GM18858 (cell line): ENCODE results near the gene IZUMO1.
"Not testable (repeated sequence)": the region's sequence is repeated elsewhere in the genome, so short reads cannot be mapped to it uniquely, and the experiment has no call there.

Source experiments
- ATAC-seq: cut with Tn5 transposase; IDR thresholded peaks from one replicate; pipeline ENCODE4 v1.9.1; 2021; ENCODE audit not compliant: unreplicated experiment

Gene IZUMO1

GRCh38 chr19:48714759-48715675 is 31.7 kb downstream of the IZUMO1 start:
- ATAC-seq: no peak

GRCh38 chr19:48713864-48714755 is 32.6 kb downstream of the IZUMO1 start:
- ATAC-seq: peak; percentile 62

GRCh38 chr19:48713041-48713863 is 33.5 kb downstream of the IZUMO1 start:
- no peak for ATAC-seq

GRCh38 chr19:48711106-48711662 is 35.5 kb downstream of the IZUMO1 start:
- no peak for ATAC-seq

GRCh38 chr19:48708471-48708870 is 38.2 kb downstream of the IZUMO1 start:
- ATAC-seq: no peak

GRCh38 chr19:48705431-48705830 is 41.3 kb downstream of the IZUMO1 start:
- ATAC-seq: no peak

- ATAC-seq: no peak
Observed at GRCh38 chr19:48703316-48703715, 43.4 kb downstream of the IZUMO1 start.

- no peak for ATAC-seq
Observed at GRCh38 chr19:48702701-48703100, 44.0 kb downstream of the IZUMO1 start.

GRCh38 chr19:48698046-48698445 is 48.7 kb downstream of the IZUMO1 start:
- ATAC-seq: no peak

GRCh38 chr19:48696353-48697010 is 50.2 kb downstream of the IZUMO1 start:
- no peak for ATAC-seq

- no peak for ATAC-seq
Observed at GRCh38 chr19:48695743-48696352, 50.9 kb downstream of the IZUMO1 start, which contains the start of gene FUT2. Gene FUT2, plus strand, starts transcription at chr19:48695971. Its CDS starts 6,986 bp downstream, at chr19:48702957.

GRCh38 chr19:48693629-48694028 is 53.1 kb downstream of the IZUMO1 start:
- not testable (repeated sequence) for ATAC-seq
